ENCODE results near the gene GPRC5B.

Gene GPRC5B, protein sequence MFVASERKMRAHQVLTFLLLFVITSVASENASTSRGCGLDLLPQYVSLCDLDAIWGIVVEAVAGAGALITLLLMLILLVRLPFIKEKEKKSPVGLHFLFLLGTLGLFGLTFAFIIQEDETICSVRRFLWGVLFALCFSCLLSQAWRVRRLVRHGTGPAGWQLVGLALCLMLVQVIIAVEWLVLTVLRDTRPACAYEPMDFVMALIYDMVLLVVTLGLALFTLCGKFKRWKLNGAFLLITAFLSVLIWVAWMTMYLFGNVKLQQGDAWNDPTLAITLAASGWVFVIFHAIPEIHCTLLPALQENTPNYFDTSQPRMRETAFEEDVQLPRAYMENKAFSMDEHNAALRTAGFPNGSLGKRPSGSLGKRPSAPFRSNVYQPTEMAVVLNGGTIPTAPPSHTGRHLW

DNA sequence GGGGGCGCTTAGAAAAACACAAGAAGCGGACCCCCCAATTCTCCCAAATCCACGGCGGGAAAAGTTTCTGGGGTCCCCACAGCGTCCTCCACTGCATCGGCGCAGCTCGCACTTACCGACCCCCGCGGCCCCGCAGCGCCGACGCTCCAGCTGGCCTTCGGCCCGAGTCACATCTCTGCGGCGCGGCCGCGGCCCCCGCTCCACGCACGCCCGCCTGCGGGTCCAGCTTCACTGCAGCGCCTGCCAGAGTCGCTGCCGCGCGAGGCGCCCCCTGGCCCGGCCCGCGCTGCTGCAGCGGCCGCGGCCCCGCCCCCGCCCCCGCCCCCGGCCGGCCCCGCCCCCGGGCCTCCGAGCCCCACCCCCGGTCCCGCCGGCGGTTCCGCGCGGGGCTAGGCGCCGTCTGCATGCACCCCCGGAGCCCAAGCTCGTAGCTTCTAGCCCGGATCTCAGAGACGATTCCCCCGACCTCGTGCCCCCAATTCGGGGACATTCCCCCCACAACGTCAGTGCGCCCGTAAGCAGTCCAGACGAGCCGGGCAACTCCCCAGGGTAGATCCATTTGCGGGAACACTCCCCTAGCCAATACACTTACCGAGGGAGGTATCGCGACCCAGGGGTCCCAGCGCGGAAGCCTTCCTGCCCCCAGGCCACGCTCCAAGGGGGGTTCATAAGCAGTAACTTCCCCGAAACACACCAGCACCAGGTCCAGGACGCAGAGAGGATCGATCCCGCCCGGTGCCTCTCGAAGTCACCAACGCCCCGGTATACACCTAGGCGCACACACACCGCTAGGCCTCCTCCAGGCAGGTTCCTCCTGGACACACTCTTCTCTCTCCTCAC is at the start of gene GPRC5B:
Gene GPRC5B, minus strand, starts transcription at position 238 of the 840 bp plus-strand sequence. CDS start 12,003 bp downstream, outside the sequence.
- H3K4me3 ChIP-seq (ENCODE audit: low read depth, low read length) = peak within 1 kb of the TSS; percentile 84

DNA sequence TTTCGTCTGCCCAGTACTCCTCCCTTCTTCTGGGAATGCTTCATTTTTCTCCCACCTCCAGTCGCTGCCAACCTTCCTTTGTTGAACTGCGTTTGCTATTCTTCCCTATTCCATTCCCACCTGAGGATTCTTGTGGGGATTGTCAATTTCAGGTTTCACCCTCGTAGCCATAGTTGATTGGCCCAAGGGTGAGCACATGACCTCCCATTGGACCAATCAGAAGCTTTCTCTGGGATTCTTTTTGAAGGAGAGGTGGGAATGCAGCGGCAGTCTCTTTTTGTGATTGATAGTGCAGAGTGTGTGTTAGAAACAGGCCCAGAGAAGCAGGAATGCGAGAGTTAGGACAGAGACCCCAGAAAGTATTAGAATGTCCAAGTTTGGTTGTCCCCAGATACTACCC is 49.1 kb upstream of the GPRC5B start:
- Histone ChIP-seq H3K9me3 (ENCODE audit: control insufficient read depth, insufficient read depth, low read depth, low read length) (no peaks in the 10 kb centered on the region), H3K4me3 (ENCODE audit: low read depth, low read length) (no peak overlapping the region), H3K4me1 (ENCODE audit: control insufficient read depth, insufficient read depth, low read length) (no peaks in the 10 kb centered on the region), H3K36me3 (ENCODE audit: control insufficient read depth, insufficient read depth, low read length) (no peaks in the 10 kb centered on the region), H3K9ac (ENCODE audit: low read length) (no peak overlapping the region), H3K27ac (ENCODE audit: low read depth, low read length) (no peak overlapping the region), H3K27me3 (ENCODE audit: control insufficient read depth, insufficient read depth, low read length) (no peaks in the 10 kb centered on the region)

More for the DNA sequence above, at the start of gene GPRC5B:
- Histone ChIP-seq H3K9me3 (ENCODE audit: control insufficient read depth, insufficient read depth, low read depth, low read length) (no peaks in the 10 kb centered on the region), H3K36me3 (ENCODE audit: control insufficient read depth, insufficient read depth, low read length) (peaks cover 9% of the 10 kb centered on the region), H3K27me3 (ENCODE audit: control insufficient read depth, insufficient read depth, low read length) (peaks cover 10% of the 10 kb centered on the region), H3K27ac (ENCODE audit: low read depth, low read length) (peak within 1 kb of the TSS; percentile 88; the same call in 1 of the 2 replicates), H3K9ac (ENCODE audit: low read length) (peak within 1 kb of the TSS; percentile 78), H3K4me1 (ENCODE audit: control insufficient read depth, insufficient read depth, low read length) (peaks cover 36% of the 10 kb centered on the region)

DNA sequence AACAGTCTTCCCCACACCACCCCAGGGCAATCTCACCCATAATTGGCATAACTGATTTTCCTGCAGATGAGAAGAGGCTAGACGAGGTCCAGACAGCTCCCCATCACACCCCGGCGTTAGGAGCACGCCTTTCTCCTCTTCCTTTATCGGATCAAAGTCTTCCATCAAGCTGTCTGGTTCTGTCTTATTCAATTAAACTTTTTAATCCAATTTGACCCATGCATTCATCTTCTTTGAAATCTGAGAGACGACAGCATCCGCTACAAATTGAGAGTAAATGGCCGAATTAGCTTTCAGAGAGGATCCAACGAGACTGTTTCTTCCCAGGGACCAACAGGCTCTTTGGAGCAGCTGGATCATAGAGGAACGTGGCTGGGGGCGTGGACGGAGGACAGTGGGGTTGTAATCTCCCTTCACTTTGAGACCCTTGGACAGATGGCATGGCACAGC is 44.4 kb upstream of the GPRC5B start:
- Histone ChIP-seq H3K36me3 (ENCODE audit: control insufficient read depth, insufficient read depth, low read length) (no peaks in the 10 kb centered on the region), H3K9ac (ENCODE audit: low read length) (no peak overlapping the region), H3K27me3 (ENCODE audit: control insufficient read depth, insufficient read depth, low read length) (no peaks in the 10 kb centered on the region), H3K4me1 (ENCODE audit: control insufficient read depth, insufficient read depth, low read length) (no peaks in the 10 kb centered on the region), H3K27ac (ENCODE audit: low read depth, low read length) (no peak overlapping the region), H3K4me3 (ENCODE audit: low read depth, low read length) (no peak overlapping the region), H3K9me3 (ENCODE audit: control insufficient read depth, insufficient read depth, low read depth, low read length) (0 out of 2 replicates have a peak, but pooled peaks cover 5% of the 10 kb centered on the region)

DNA sequence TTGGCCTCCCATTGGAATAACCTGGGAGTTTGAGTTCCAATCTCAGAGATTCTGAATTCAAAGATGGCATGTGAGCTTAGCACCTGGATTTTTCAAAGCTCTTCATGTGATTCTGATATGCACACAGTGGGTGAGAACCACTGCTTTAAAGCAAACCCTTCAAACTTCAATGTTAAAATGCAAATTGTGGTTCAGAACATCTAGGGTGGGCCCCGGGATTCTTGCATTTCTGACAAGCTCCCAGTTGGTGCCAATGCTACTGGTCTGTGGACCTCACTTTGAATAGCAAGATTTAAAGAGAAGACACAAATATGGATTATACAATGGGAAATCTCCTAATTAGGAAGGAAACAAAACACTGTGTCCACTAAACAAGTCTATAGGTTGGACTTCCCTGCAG is 43.8 kb upstream of the GPRC5B start:
- no peaks in the 10 kb centered on the region for H3K27me3 ChIP-seq (ENCODE audit: control insufficient read depth, insufficient read depth, low read length)
- 0 out of 2 replicates have a peak, but pooled peaks cover 5% of the 10 kb centered on the region for H3K9me3 ChIP-seq (ENCODE audit: control insufficient read depth, insufficient read depth, low read depth, low read length)
- no peaks in the 10 kb centered on the region for H3K36me3 ChIP-seq (ENCODE audit: control insufficient read depth, insufficient read depth, low read length)
- H3K4me3 ChIP-seq (ENCODE audit: low read depth, low read length) = no peak overlapping the region
- no peak overlapping the region for H3K27ac ChIP-seq (ENCODE audit: low read depth, low read length)
- no peak overlapping the region for H3K9ac ChIP-seq (ENCODE audit: low read length)
- H3K4me1 ChIP-seq (ENCODE audit: control insufficient read depth, insufficient read depth, low read length) = no peaks in the 10 kb centered on the region

DNA sequence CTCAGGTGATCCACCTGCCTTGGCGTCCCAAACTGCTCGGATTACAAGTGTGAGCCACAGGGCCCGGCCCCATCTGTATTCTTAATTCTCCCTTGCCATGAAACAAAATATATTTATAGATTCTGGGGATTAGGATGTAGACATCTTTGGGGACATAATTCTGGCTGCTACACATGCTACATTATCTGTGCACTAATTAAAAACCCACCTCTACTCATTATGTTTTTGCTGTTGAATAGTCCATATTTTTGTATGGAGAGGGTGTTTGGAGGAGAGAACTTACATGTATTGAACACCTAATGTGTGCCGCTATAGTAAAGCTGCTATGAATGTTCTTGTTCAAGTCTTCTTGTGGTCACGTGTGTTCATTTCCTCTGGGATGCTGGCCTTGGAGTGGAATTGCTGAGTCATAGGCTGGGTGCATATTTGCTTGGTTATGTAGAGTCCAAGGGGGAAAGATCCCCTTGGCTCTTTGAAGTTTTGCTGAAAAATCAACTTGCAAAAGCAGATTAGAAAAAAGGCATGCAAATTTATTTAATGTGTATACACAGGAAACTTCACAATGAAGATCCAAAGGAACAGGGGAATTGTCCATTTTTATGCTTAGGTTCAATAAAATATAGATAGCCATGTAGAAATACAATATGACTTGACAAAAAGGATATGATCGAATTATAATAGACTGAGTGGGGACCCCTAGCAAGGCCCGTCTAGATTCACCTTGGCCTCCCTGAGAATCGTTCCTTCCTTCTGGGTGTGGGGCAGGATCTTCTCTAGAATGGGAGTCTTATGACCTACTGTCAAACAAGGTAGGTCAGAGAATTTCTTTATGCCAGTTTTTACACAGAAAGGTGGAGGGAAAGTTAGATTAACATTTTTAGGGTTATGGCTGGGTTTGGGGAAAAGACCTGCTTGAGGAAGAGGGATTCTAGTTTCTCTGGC is 42.1 kb upstream of the GPRC5B start:
- Histone ChIP-seq H3K9me3 (ENCODE audit: control insufficient read depth, insufficient read depth, low read depth, low read length) (0 out of 2 replicates have a peak, but pooled peaks cover 5% of the 10 kb centered on the region), H3K27me3 (ENCODE audit: control insufficient read depth, insufficient read depth, low read length) (no peaks in the 10 kb centered on the region), H3K9ac (ENCODE audit: low read length) (no peak overlapping the region), H3K4me1 (ENCODE audit: control insufficient read depth, insufficient read depth, low read length) (no peaks in the 10 kb centered on the region), H3K27ac (ENCODE audit: low read depth, low read length) (no peak overlapping the region), H3K4me3 (ENCODE audit: low read depth, low read length) (no peak overlapping the region), H3K36me3 (ENCODE audit: control insufficient read depth, insufficient read depth, low read length) (no peaks in the 10 kb centered on the region)

GRCh38 chr16:19923396-19923795 is 38.7 kb upstream of the GPRC5B start:
- Histone ChIP-seq H3K4me3 (ENCODE audit: low read depth, low read length) (no peak overlapping the region), H3K9me3 (ENCODE audit: control insufficient read depth, insufficient read depth, low read depth, low read length) (0 out of 2 replicates have a peak, but pooled peaks cover 5% of the 10 kb centered on the region), H3K27ac (ENCODE audit: low read depth, low read length) (no peak overlapping the region), H3K4me1 (ENCODE audit: control insufficient read depth, insufficient read depth, low read length) (no peaks in the 10 kb centered on the region), H3K27me3 (ENCODE audit: control insufficient read depth, insufficient read depth, low read length) (no peaks in the 10 kb centered on the region), H3K9ac (ENCODE audit: low read length) (no peak overlapping the region), H3K36me3 (ENCODE audit: control insufficient read depth, insufficient read depth, low read length) (no peaks in the 10 kb centered on the region)

- Histone ChIP-seq H3K4me1 (ENCODE audit: control insufficient read depth, insufficient read depth, low read length) (no peaks in the 10 kb centered on the region), H3K9ac (ENCODE audit: low read length) (no peak overlapping the region), H3K4me3 (ENCODE audit: low read depth, low read length) (no peak overlapping the region), H3K36me3 (ENCODE audit: control insufficient read depth, insufficient read depth, low read length) (no peaks in the 10 kb centered on the region), H3K27ac (ENCODE audit: low read depth, low read length) (no peak overlapping the region), H3K9me3 (ENCODE audit: control insufficient read depth, insufficient read depth, low read depth, low read length) (no peaks in the 10 kb centered on the region), H3K27me3 (ENCODE audit: control insufficient read depth, insufficient read depth, low read length) (no peaks in the 10 kb centered on the region)
Observed at GRCh38 chr16:19919142-19919541, 34.5 kb upstream of the GPRC5B start.

GRCh38 chr16:19916064-19916463 is 31.4 kb upstream of the GPRC5B start:
- H3K27ac ChIP-seq (ENCODE audit: low read depth, low read length) = no peak overlapping the region
- no peaks in the 10 kb centered on the region for H3K9me3 ChIP-seq (ENCODE audit: control insufficient read depth, insufficient read depth, low read depth, low read length)
- H3K9ac ChIP-seq (ENCODE audit: low read length) = no peak overlapping the region
- no peaks in the 10 kb centered on the region for H3K36me3 ChIP-seq (ENCODE audit: control insufficient read depth, insufficient read depth, low read length)
- H3K27me3 ChIP-seq (ENCODE audit: control insufficient read depth, insufficient read depth, low read length) = no peaks in the 10 kb centered on the region
- H3K4me3 ChIP-seq (ENCODE audit: low read depth, low read length) = no peak overlapping the region
- H3K4me1 ChIP-seq (ENCODE audit: control insufficient read depth, insufficient read depth, low read length) = no peaks in the 10 kb centered on the region

DNA sequence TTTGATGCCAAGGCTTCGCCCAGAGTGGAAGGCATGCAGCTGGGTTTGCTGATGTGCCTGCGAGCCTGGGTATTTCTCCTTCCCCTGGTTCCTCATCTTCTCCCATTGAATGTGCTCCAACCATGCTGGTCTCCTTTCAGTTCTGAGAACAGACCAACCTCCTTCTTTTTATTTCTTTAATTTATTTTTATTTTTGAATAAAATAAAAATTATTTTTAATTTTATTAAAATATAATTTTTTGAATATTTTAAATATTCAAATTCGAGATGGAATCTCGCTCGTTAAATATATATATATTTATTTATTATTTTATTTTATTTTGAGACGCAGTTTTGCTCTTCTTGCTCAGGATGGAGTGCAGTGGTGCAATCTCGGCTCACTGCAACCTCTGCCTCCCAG is 30.2 kb upstream of the GPRC5B start:
- Histone ChIP-seq H3K27ac (ENCODE audit: low read depth, low read length) (no peak overlapping the region), H3K36me3 (ENCODE audit: control insufficient read depth, insufficient read depth, low read length) (no peaks in the 10 kb centered on the region), H3K27me3 (ENCODE audit: control insufficient read depth, insufficient read depth, low read length) (no peaks in the 10 kb centered on the region), H3K9ac (ENCODE audit: low read length) (no peak overlapping the region), H3K4me1 (ENCODE audit: control insufficient read depth, insufficient read depth, low read length) (no peaks in the 10 kb centered on the region), H3K9me3 (ENCODE audit: control insufficient read depth, insufficient read depth, low read depth, low read length) (no peaks in the 10 kb centered on the region), H3K4me3 (ENCODE audit: low read depth, low read length) (no peak overlapping the region)

- Histone ChIP-seq H3K9ac (ENCODE audit: low read length) (no peak overlapping the region), H3K9me3 (ENCODE audit: control insufficient read depth, insufficient read depth, low read depth, low read length) (no peaks in the 10 kb centered on the region), H3K27me3 (ENCODE audit: control insufficient read depth, insufficient read depth, low read length) (no peaks in the 10 kb centered on the region), H3K36me3 (ENCODE audit: control insufficient read depth, insufficient read depth, low read length) (no peaks in the 10 kb centered on the region), H3K4me3 (ENCODE audit: low read depth, low read length) (no peak overlapping the region), H3K27ac (ENCODE audit: low read depth, low read length) (no peak overlapping the region), H3K4me1 (ENCODE audit: control insufficient read depth, insufficient read depth, low read length) (no peaks in the 10 kb centered on the region)
Observed at GRCh38 chr16:19913340-19913645, 28.6 kb upstream of the GPRC5B start.

All from HUES6 (cell line).